HL-60 (cell line): ENCODE measurements around the gene PLOD1.

Experiments used
- DNase-seq, 2 experiments: peaks; one replicate each; pipeline ENCODE4 v3.0.0-alpha.2; 2010 to 2020; ENCODE audit warnings: low read depth in 1 of 2, low spot score in 1 of 2
- H3K27ac ChIP-seq: fragments of 250-450 bp; sonication (Bioruptor Pico); replicated peaks from 2 replicates; pipeline ENCODE4 v1.5.1; 2020; ENCODE audit warnings: mild to moderate bottlenecking, moderate library complexity
- H3K27me3 ChIP-seq: fragments of 250-450 bp; sonication (Bioruptor Pico); 2 replicates; pipeline ENCODE4 v1.5.1; 2021; ENCODE audit warnings: mild to moderate bottlenecking, moderate library complexity; ENCODE audit not compliant: insufficient read depth, poor library complexity, severe bottlenecking
- H3K4me3 ChIP-seq: replicated peaks from 2 replicates; pipeline ENCODE4 v1.5.1; 2011; ENCODE audit warnings: mild to moderate bottlenecking, control low read depth, low read length; ENCODE audit not compliant: insufficient read depth
- GABPA ChIP-seq: IDR thresholded peaks from 2 replicates; pipeline ENCODE4 v1.6.1; 2012; ENCODE audit warnings: low read depth
- POLR2AphosphoS5 ChIP-seq: IDR thresholded peaks from 2 replicates; pipeline ENCODE4 v1.6.1; 2012; ENCODE audit warnings: low read depth
- SPI1 ChIP-seq: IDR thresholded peaks from 2 replicates; pipeline ENCODE4 v1.6.1; 2012; ENCODE audit warnings: low read depth, mild to moderate bottlenecking, borderline replicate concordance
- TF ChIP-seq, protein P1 (sequence below): IDR thresholded peaks from one replicate; pipeline ENCODE4 v1.5.1; 2011; ENCODE audit warnings: low read length, control low read depth, inconsistent platforms; ENCODE audit not compliant: insufficient read depth
- TF ChIP-seq, protein P2 (sequence below): IDR thresholded peaks from 2 replicates; pipeline ENCODE4 v1.6.1; 2012; ENCODE audit warnings: low read depth; ENCODE audit not compliant: insufficient replicate concordance

The PLOD1 gene

DNA sequence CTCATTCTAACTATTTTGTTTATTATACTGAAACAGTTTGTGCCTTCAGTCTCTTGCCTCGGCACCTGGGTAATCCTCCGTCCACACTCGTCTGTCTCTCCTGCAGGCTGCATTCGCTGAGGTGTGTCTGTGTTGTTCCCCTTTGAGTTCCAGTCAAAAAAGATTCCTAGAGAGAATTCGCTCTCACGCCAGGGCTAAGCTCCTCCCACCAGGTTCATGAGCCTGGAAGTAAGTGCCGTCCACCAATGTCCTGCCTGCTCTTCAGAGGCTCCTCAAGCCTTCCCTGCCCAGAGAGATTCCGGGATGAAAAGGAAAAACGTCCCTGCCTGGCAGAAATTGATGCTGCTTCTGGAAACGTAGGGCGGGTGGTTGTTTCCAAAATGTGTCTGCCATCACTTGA is 21.2 kb upstream of the PLOD1 start:
- no peak for DNase-seq
- H3K4me3 ChIP-seq = no peak overlapping the region
- H3K27me3 ChIP-seq = no peaks in the 10 kb centered on the region
- TF ChIP-seq, protein P1, sequence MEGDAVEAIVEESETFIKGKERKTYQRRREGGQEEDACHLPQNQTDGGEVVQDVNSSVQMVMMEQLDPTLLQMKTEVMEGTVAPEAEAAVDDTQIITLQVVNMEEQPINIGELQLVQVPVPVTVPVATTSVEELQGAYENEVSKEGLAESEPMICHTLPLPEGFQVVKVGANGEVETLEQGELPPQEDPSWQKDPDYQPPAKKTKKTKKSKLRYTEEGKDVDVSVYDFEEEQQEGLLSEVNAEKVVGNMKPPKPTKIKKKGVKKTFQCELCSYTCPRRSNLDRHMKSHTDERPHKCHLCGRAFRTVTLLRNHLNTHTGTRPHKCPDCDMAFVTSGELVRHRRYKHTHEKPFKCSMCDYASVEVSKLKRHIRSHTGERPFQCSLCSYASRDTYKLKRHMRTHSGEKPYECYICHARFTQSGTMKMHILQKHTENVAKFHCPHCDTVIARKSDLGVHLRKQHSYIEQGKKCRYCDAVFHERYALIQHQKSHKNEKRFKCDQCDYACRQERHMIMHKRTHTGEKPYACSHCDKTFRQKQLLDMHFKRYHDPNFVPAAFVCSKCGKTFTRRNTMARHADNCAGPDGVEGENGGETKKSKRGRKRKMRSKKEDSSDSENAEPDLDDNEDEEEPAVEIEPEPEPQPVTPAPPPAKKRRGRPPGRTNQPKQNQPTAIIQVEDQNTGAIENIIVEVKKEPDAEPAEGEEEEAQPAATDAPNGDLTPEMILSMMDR = no peak
- TF ChIP-seq POLR2AphosphoS5 (no peak), SPI1 (no peak), GABPA (no peak)
- TF ChIP-seq, protein P2, sequence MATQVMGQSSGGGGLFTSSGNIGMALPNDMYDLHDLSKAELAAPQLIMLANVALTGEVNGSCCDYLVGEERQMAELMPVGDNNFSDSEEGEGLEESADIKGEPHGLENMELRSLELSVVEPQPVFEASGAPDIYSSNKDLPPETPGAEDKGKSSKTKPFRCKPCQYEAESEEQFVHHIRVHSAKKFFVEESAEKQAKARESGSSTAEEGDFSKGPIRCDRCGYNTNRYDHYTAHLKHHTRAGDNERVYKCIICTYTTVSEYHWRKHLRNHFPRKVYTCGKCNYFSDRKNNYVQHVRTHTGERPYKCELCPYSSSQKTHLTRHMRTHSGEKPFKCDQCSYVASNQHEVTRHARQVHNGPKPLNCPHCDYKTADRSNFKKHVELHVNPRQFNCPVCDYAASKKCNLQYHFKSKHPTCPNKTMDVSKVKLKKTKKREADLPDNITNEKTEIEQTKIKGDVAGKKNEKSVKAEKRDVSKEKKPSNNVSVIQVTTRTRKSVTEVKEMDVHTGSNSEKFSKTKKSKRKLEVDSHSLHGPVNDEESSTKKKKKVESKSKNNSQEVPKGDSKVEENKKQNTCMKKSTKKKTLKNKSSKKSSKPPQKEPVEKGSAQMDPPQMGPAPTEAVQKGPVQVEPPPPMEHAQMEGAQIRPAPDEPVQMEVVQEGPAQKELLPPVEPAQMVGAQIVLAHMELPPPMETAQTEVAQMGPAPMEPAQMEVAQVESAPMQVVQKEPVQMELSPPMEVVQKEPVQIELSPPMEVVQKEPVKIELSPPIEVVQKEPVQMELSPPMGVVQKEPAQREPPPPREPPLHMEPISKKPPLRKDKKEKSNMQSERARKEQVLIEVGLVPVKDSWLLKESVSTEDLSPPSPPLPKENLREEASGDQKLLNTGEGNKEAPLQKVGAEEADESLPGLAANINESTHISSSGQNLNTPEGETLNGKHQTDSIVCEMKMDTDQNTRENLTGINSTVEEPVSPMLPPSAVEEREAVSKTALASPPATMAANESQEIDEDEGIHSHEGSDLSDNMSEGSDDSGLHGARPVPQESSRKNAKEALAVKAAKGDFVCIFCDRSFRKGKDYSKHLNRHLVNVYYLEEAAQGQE = no peak
- H3K27ac ChIP-seq = no peak overlapping the region

DNA sequence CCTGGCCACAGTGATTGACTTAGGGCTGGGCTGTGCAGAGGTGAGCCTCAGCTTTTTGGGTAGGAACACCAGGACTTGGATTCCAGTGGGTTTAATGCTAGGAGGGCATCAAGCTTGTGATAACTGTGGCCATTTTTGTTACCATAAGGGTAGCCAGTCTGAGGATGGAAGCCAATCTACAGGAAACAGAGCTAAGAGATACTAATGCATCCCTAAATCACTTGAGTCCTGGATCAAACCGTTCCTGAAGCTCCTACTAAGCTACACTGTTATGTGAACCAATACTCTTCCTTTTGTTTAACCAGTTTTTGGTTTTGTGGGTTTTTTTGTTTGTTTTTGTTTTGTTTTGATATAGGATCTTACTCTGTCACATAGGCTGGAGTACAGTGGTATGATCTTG is 20.5 kb upstream of the PLOD1 start:
- DNase-seq = no peak
- H3K27me3 ChIP-seq = no peaks in the 10 kb centered on the region
- H3K4me3 ChIP-seq = no peak overlapping the region
- no peak overlapping the region for H3K27ac ChIP-seq
- TF ChIP-seq POLR2AphosphoS5 (no peak), GABPA (no peak), SPI1 (no peak)
- TF ChIP-seq, protein P2 = no peak
- TF ChIP-seq, protein P1 = no peak

DNA sequence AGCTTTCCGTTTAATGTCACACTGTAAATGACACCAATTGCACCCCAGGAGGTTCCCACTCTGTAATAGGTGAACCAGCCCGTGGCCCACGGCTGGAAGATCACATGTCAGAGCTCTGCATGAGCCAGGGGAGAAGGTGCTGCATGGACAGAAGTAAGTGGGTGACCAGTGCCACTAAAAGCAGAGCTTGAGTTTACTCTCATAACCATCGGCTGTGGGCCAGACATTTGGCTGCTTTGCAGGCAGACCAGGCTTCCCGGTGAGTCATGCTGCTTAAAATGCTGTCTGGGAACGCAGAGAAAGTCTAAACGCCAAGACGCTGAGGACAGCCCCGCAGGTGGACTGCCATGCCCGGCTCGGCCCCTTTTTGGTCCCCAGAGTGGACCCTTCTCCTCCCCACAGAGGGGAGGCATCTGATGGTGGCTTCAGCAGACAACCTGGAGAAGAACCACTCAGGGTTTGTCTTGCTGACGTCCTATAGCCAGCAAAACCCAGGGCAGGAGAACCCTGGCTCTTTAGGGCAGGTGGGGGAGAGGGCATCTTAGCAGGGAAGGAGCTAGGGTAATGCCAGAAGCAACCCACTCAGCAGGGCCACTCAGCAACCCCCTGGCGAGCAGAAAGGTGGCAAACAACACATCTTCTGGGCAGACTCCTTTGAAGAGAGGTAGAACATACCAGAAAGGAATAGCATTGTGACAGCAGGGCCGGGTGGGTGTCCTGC is 15.6 kb upstream of the PLOD1 start:
- TF ChIP-seq SPI1 (no peak), POLR2AphosphoS5 (no peak), GABPA (no peak)
- TF ChIP-seq, protein P2 = no peak
- TF ChIP-seq, protein P1 = no peak
- no peak for DNase-seq
- Histone ChIP-seq H3K4me3 (no peak overlapping the region), H3K27me3 (no peaks in the 10 kb centered on the region), H3K27ac (no peak overlapping the region)
